PC-3 (cell line): ENCODE results near the gene PNCK. TPM values are rescaled to one million over a fixed set of nuclear protein-coding genes. Genes with fewer than 3 reads are reported as not detected.
A peak's percentile ranks its signal among the peaks of the same experiment; 100 is the strongest.

Experiments used
- ATAC-seq: fragments of 200-7000 bp; cut with Tn5 transposase; 2 replicates; pipeline ENCODE4 v1.9.1; 2020; ENCODE audit warnings: mild to moderate bottlenecking, moderate library complexity
- BruUV-seq: library from RNA; stranded (reverse); fragments of 400-500 nt; replicated peaks from 2 replicates; lab custom pipeline; 2021; lab: Mats Ljungman, UMichigan
- CTCF ChIA-PET: fragments of 300-600 bp; sonication (Branson Sonifier 250); formaldehyde crosslinking; loops from one replicate; lab custom pipeline; 2022; ENCODE audit warnings: antibody characterized with exemption; lab: Charles Lee
- POLR2A ChIA-PET: fragments of 300-600 bp; sonication (Branson Sonifier 250); formaldehyde crosslinking; loops from one replicate; lab custom pipeline; 2022; ENCODE audit warnings: antibody characterized with exemption; ENCODE audit not compliant: unreplicated experiment; lab: Charles Lee
- DNase-seq: peaks from one replicate; pipeline ENCODE4 v3.0.0-alpha.2; 2015
- H2AFZ ChIP-seq: fragments of 300-600 bp; sonication (generic); 2 replicates; pipeline ENCODE4 v1.6.0; 2016; ENCODE audit warnings: antibody characterized with exemption, low read length
- H3F3A ChIP-seq: fragments of 300-600 bp; sonication (generic); one replicate; pipeline ENCODE4 v1.6.0; 2017; ENCODE audit warnings: antibody characterized with exemption, low read length, control low read depth, mild to moderate bottlenecking; ENCODE audit not compliant: unreplicated experiment
- H3K27ac ChIP-seq: fragments of 300-600 bp; sonication (generic); 2 replicates; pipeline ENCODE4 v1.5.1; 2016; ENCODE audit warnings: mild to moderate bottlenecking, low read length
- H3K27me3 ChIP-seq: fragments of 300-600 bp; sonication (generic); 2 replicates; pipeline ENCODE4 v1.6.1; 2016; ENCODE audit warnings: low read length, mixed read lengths
- H3K36me3 ChIP-seq: fragments of 300-600 bp; sonication (generic); 2 replicates; pipeline ENCODE4 v1.6.1; 2016; ENCODE audit warnings: low read depth, mixed run types, low read length, mixed read lengths
- H3K4me1 ChIP-seq: fragments of 300-600 bp; sonication (generic); 2 replicates; pipeline ENCODE4 v1.5.1; 2016; ENCODE audit warnings: low read length; ENCODE audit not compliant: insufficient read depth
- H3K4me2 ChIP-seq: fragments of 300-600 bp; sonication (generic); 2 replicates; pipeline ENCODE4 v1.6.0; 2016; ENCODE audit warnings: low read length
- H3K4me3 ChIP-seq: fragments of 300-600 bp; sonication (generic); 2 replicates; pipeline ENCODE4 v1.5.1; 2016; ENCODE audit warnings: mild to moderate bottlenecking, low read length, mixed read lengths
- H3K79me2 ChIP-seq: fragments of 300-600 bp; sonication (generic); 2 replicates; pipeline ENCODE4 v1.6.1; 2017; ENCODE audit warnings: low read length, mixed read lengths
- H3K9ac ChIP-seq: fragments of 300-600 bp; sonication (generic); 2 replicates; pipeline ENCODE4 v1.6.0; 2016; ENCODE audit warnings: mild to moderate bottlenecking, low read length
- H3K9me2 ChIP-seq: fragments of 300-600 bp; sonication (generic); replicated peaks from 2 replicates; pipeline ENCODE4 v1.6.1; 2016; ENCODE audit warnings: mixed run types, low read length, mixed read lengths
- H3K9me3 ChIP-seq: fragments of 300-600 bp; sonication (generic); 2 replicates; pipeline ENCODE4 v1.6.1; 2016; ENCODE audit warnings: low read length, mixed read lengths
- H4K20me1 ChIP-seq: fragments of 300-600 bp; sonication (generic); 2 replicates; pipeline ENCODE4 v1.6.1; 2016; ENCODE audit warnings: low read length, mixed read lengths
- CTCF ChIP-seq: fragments of 300-600 bp; sonication (generic); conservative IDR thresholded peaks from 2 replicates; pipeline ENCODE4 v1.5.1; 2017; ENCODE audit warnings: antibody characterized with exemption, low read depth, mild to moderate bottlenecking, low read length
- EZH2 ChIP-seq: fragments of 300-600 bp; sonication (generic); IDR thresholded peaks from one replicate; pipeline ENCODE4 v1.6.1; 2017; ENCODE audit warnings: antibody characterized with exemption, mild to moderate bottlenecking, low read length; ENCODE audit not compliant: unreplicated experiment
- EZH2phosphoT487 ChIP-seq: fragments of 300-600 bp; sonication (generic); IDR thresholded peaks from 2 replicates; pipeline ENCODE4 v1.6.1; 2018; ENCODE audit warnings: mild to moderate bottlenecking, antibody characterized with exemption, low read length, borderline replicate concordance
- intact Hi-C: fragments of 100-400 bp; cut with micrococcal nuclease; formaldehyde crosslinking; loops from 2 replicates; pipeline ENCODE4 v1.9.0; 2023
- total RNA-seq: library from RNA; depleted of rRNA; stranded (reverse); fragments of >200 nt; gene quantifications from 2 replicates; pipeline ENCODE4 v1.2.3, GENCODE V29; 2014

Gene PNCK
- total RNA-seq, 1 experiment from 2014 or later, result 1.0 TPM

GRCh38 chrX:153649178-153649914, 24.3 kb downstream of the PNCK start:
- Histone ChIP-seq H2AFZ (no peak overlapping the region), H3F3A (no peaks in the 10 kb centered on the region), H3K36me3 (no peaks in the 10 kb centered on the region), H3K9ac (no peak overlapping the region), H3K9me2 (no peaks in the 10 kb centered on the region), H3K4me3 (no peak overlapping the region), H3K79me2 (no peaks in the 10 kb centered on the region), H3K27ac (no peak overlapping the region), H3K4me2 (no peak overlapping the region), H3K27me3 (peaks cover 8% of the 10 kb centered on the region; the same call in 1 of the 2 replicates), H3K9me3 (no peaks in the 10 kb centered on the region), H3K4me1 (no peaks in the 10 kb centered on the region), H4K20me1 (no peaks in the 10 kb centered on the region)
- no TSS peak for BruUV-seq
- POLR2A ChIA-PET, result no interaction called here
- CTCF ChIA-PET, result no interaction called here
- intact Hi-C loops, result no loop called here
- ATAC-seq (no peak), DNase-seq (peak; percentile 26)
- TF ChIP-seq CTCF, result peak; percentile 49
- TF ChIP-seq EZH2, result no peak

GRCh38 chrX:153648358-153649177, 25.0 kb downstream of the PNCK start:
- POLR2A ChIA-PET, result no interaction called here
- H3K4me2 ChIP-seq, result no peak overlapping the region
- no TSS peak for BruUV-seq
- intact Hi-C loops, result no loop called here
- H3K27ac ChIP-seq, result no peak overlapping the region
- H3K9me3 ChIP-seq, result no peaks in the 10 kb centered on the region
- ATAC-seq (no peak), DNase-seq (no peak)
- peaks cover 12% of the 10 kb centered on the region for H3K27me3 ChIP-seq
- no peak overlapping the region for H2AFZ ChIP-seq
- no peaks in the 10 kb centered on the region for H3F3A ChIP-seq
- CTCF ChIA-PET, result no interaction called here
- no peaks in the 10 kb centered on the region for H3K79me2 ChIP-seq
- H3K9ac ChIP-seq, result no peak overlapping the region
- no peaks in the 10 kb centered on the region for H3K36me3 ChIP-seq
- H3K4me3 ChIP-seq, result no peak overlapping the region
- H4K20me1 ChIP-seq, result no peaks in the 10 kb centered on the region
- no peaks in the 10 kb centered on the region for H3K9me2 ChIP-seq
- TF ChIP-seq EZH2phosphoT487, result no peak
- H3K4me1 ChIP-seq, result no peaks in the 10 kb centered on the region; the same call in 1 of the 2 replicates

- no TSS peak for BruUV-seq
- CTCF ChIA-PET, result interaction anchor here (0.6 to 0.7 kb wide), 2 partner anchors 93 to 373 kb away, joined by 4 read pairs; no protein-coding TSS in a partner anchor
- no peaks in the 10 kb centered on the region for H3F3A ChIP-seq
- H3K27ac ChIP-seq, result no peak overlapping the region
- H3K9me2 ChIP-seq, result no peaks in the 10 kb centered on the region
- H3K79me2 ChIP-seq, result no peaks in the 10 kb centered on the region
- POLR2A ChIA-PET, result interaction anchor here (0.6 kb wide), 1 partner anchor 40 kb away, joined by 9 read pairs; the partner anchor contains the start of gene SLC6A8
- H3K9ac ChIP-seq, result no peak overlapping the region; the same call in 1 of the 2 replicates
- no peaks in the 10 kb centered on the region for H3K36me3 ChIP-seq
- no peak for DNase-seq
- peak overlapping the region; percentile 61 for H2AFZ ChIP-seq
- no peak for TF ChIP-seq EZH2phosphoT487
- no peak for TF ChIP-seq EZH2
- no peak for TF ChIP-seq CTCF
- H3K4me2 ChIP-seq, result peak overlapping the region; percentile 72
- intact Hi-C loops, result no loop called here
- no peak for ATAC-seq
- peaks cover 21% of the 10 kb centered on the region for H3K27me3 ChIP-seq
- no peaks in the 10 kb centered on the region for H4K20me1 ChIP-seq
- no peaks in the 10 kb centered on the region for H3K9me3 ChIP-seq
- no peaks in the 10 kb centered on the region; the same call in 1 of the 2 replicates for H3K4me1 ChIP-seq
- peak overlapping the region; percentile 50; the same call in 1 of the 2 replicates for H3K4me3 ChIP-seq
Observed at GRCh38 chrX:153647461-153648357, 25.9 kb downstream of the PNCK start.
